Mononuclear cell (primary cell): ENCODE results near the gene GRID2. TPM values are rescaled to one million over a fixed set of nuclear protein-coding genes. Genes with fewer than 3 reads are reported as not detected.

Experiments used
- H3K27me3 ChIP-seq: 2 replicates; pipeline ENCODE4 v1.6.0; 2011; ENCODE audit warnings: low read length, control low read depth; ENCODE audit not compliant: insufficient read depth
- H3K4me1 ChIP-seq: 2 replicates; pipeline ENCODE4 v1.5.1; 2011; ENCODE audit warnings: mild to moderate bottlenecking, low read length, control low read depth; ENCODE audit not compliant: insufficient read depth
- H3K4me3 ChIP-seq: 2 replicates; pipeline ENCODE4 v1.5.1; 2011; ENCODE audit warnings: mild to moderate bottlenecking, low read length, moderate library complexity
- H3K9me3 ChIP-seq: 2 replicates; pipeline ENCODE4 v1.5.1; 2011; ENCODE audit warnings: low read depth, mild to moderate bottlenecking, control low read depth, low read length
- total RNA-seq: library from RNA; depleted of rRNA; stranded (reverse); fragments of >200 nt; gene quantifications from one replicate; pipeline ENCODE4 v1.2.3, GENCODE V29; 2012

Gene GRID2
- total RNA-seq, 1 donor, result not detected

- H3K4me1 ChIP-seq, result no peaks in the 10 kb centered on the region
- H3K9me3 ChIP-seq, result no peaks in the 10 kb centered on the region
- no peak overlapping the region for H3K4me3 ChIP-seq
- no peaks in the 10 kb centered on the region for H3K27me3 ChIP-seq
These were observed 1081.1 kb downstream of the GRID2 start for GRCh38 chr4:93384887-93385286.

GRCh38 chr4:93394545-93395081 is 1090.8 kb downstream of the GRID2 start:
- Histone ChIP-seq H3K4me1 (no peaks in the 10 kb centered on the region), H3K4me3 (no peak overlapping the region), H3K9me3 (no peaks in the 10 kb centered on the region), H3K27me3 (no peaks in the 10 kb centered on the region)

- Histone ChIP-seq H3K4me3 (no peak overlapping the region), H3K27me3 (no peaks in the 10 kb centered on the region)
These were observed 1092.5 kb downstream of the GRID2 start for GRCh38 chr4:93396272-93396671.

GRCh38 chr4:93403571-93403970 is 1099.8 kb downstream of the GRID2 start:
- no peaks in the 10 kb centered on the region for H3K9me3 ChIP-seq
- H3K4me1 ChIP-seq, result no peaks in the 10 kb centered on the region
- H3K27me3 ChIP-seq, result no peaks in the 10 kb centered on the region
- H3K4me3 ChIP-seq, result no peak overlapping the region

More at GRCh38 chr4:93396272-93396671, 1092.5 kb downstream of the GRID2 start:
- no peaks in the 10 kb centered on the region for H3K4me1 ChIP-seq
- no peaks in the 10 kb centered on the region for H3K9me3 ChIP-seq

- no peak overlapping the region for H3K4me3 ChIP-seq
- no peaks in the 10 kb centered on the region for H3K9me3 ChIP-seq
- H3K4me1 ChIP-seq, result no peaks in the 10 kb centered on the region
- no peaks in the 10 kb centered on the region for H3K27me3 ChIP-seq
These were observed 1103.9 kb downstream of the GRID2 start for GRCh38 chr4:93407493-93408275.

- no peaks in the 10 kb centered on the region for H3K9me3 ChIP-seq
- no peaks in the 10 kb centered on the region for H3K4me1 ChIP-seq
- H3K4me3 ChIP-seq, result no peak overlapping the region
- H3K27me3 ChIP-seq, result no peaks in the 10 kb centered on the region
These were observed 1105.3 kb downstream of the GRID2 start for GRCh38 chr4:93409035-93409434.

GRCh38 chr4:93414041-93414550 is 1110.3 kb downstream of the GRID2 start:
- no peaks in the 10 kb centered on the region for H3K27me3 ChIP-seq
- H3K9me3 ChIP-seq, result no peaks in the 10 kb centered on the region
- no peaks in the 10 kb centered on the region for H3K4me1 ChIP-seq
- H3K4me3 ChIP-seq, result no peak overlapping the region

GRCh38 chr4:93416344-93417128 is 1112.8 kb downstream of the GRID2 start:
- H3K4me1 ChIP-seq, result no peaks in the 10 kb centered on the region
- H3K9me3 ChIP-seq, result no peaks in the 10 kb centered on the region
- H3K27me3 ChIP-seq, result no peaks in the 10 kb centered on the region
- no peak overlapping the region for H3K4me3 ChIP-seq

- Histone ChIP-seq H3K4me1 (no peaks in the 10 kb centered on the region), H3K9me3 (no peaks in the 10 kb centered on the region), H3K27me3 (no peaks in the 10 kb centered on the region), H3K4me3 (no peak overlapping the region)
These were observed 1127.6 kb downstream of the GRID2 start for GRCh38 chr4:93431371-93431770.

- H3K9me3 ChIP-seq, result peaks cover 5% of the 10 kb centered on the region
- no peak overlapping the region for H3K4me3 ChIP-seq
- no peaks in the 10 kb centered on the region for H3K27me3 ChIP-seq
- H3K4me1 ChIP-seq, result no peaks in the 10 kb centered on the region
These were observed 1130.1 kb downstream of the GRID2 start for GRCh38 chr4:93433840-93434239.

GRCh38 chr4:93436000-93436626 is 1132.3 kb downstream of the GRID2 start:
- Histone ChIP-seq H3K9me3 (peaks cover 5% of the 10 kb centered on the region), H3K27me3 (no peaks in the 10 kb centered on the region)

GRCh38 chr4:93437991-93438390 is 1134.2 kb downstream of the GRID2 start:
- Histone ChIP-seq H3K9me3 (peaks cover 5% of the 10 kb centered on the region), H3K4me3 (no peak overlapping the region), H3K4me1 (no peaks in the 10 kb centered on the region), H3K27me3 (no peaks in the 10 kb centered on the region)

More at GRCh38 chr4:93436000-93436626, 1132.3 kb downstream of the GRID2 start:
- Histone ChIP-seq H3K4me1 (no peaks in the 10 kb centered on the region), H3K4me3 (no peak overlapping the region)

GRCh38 chr4:93444860-93445259 is 1141.1 kb downstream of the GRID2 start:
- no peaks in the 10 kb centered on the region for H3K9me3 ChIP-seq
- H3K4me1 ChIP-seq, result no peaks in the 10 kb centered on the region
- H3K4me3 ChIP-seq, result no peak overlapping the region
- no peaks in the 10 kb centered on the region for H3K27me3 ChIP-seq

GRCh38 chr4:93446038-93446437 is 1142.3 kb downstream of the GRID2 start:
- no peak overlapping the region for H3K4me3 ChIP-seq
- no peaks in the 10 kb centered on the region for H3K4me1 ChIP-seq
- H3K9me3 ChIP-seq, result no peaks in the 10 kb centered on the region
- no peaks in the 10 kb centered on the region for H3K27me3 ChIP-seq
